Neutrophil (primary cell): ENCODE measurements around the gene APEX1.
"Not testable (repeated sequence)": the region's sequence is repeated elsewhere in the genome, so short reads cannot be mapped to it uniquely, and the experiment has no call there.

ENCODE experiments used
- H3K27ac ChIP-seq: fragments of 200-600 bp; sonication (generic); 2 replicates; pipeline ENCODE4 v1.5.1; 2016; ENCODE audit warnings: mild to moderate bottlenecking, moderate library complexity
- H3K27me3 ChIP-seq: fragments of 200-600 bp; sonication (generic); 2 replicates; pipeline ENCODE4 v1.6.0; 2016; ENCODE audit warnings: mild to moderate bottlenecking
- H3K36me3 ChIP-seq: fragments of 200-600 bp; sonication (generic); 2 replicates; pipeline ENCODE4 v1.5.1; 2017
- H3K4me1 ChIP-seq, 2 experiments: fragments of 200-600 bp in 1 of 2; sonication (generic) in 1 of 2; 1 replicate in 1 of 2; 2 replicates in 1 of 2; pipeline versions ENCODE4 v1.5.1 to v1.6.1; 2013 to 2016; ENCODE audit warnings: low read depth in 1 of 2, low read length in 1 of 2, mild to moderate bottlenecking in 1 of 2, moderate library complexity in 1 of 2; ENCODE audit not compliant: control insufficient read depth in 1 of 2, insufficient read depth in 1 of 2
- H3K4me3 ChIP-seq, 2 experiments: fragments of 200-600 bp in 1 of 2; sonication (generic) in 1 of 2; 1 replicate in 1 of 2; 2 replicates in 1 of 2; pipeline ENCODE4 v1.5.1; 2013 to 2016; ENCODE audit warnings: low read depth in 1 of 2, low read length in 1 of 2, mild to moderate bottlenecking in 1 of 2, moderate library complexity in 1 of 2
- H3K9me3 ChIP-seq: fragments of 200-600 bp; sonication (generic); 2 replicates; pipeline ENCODE4 v1.5.1; 2016
- TF ChIP-seq, protein P1 (sequence below): fragments of 200-600 bp; sonication (generic); IDR thresholded peaks from 2 replicates; pipeline ENCODE4 v1.5.1; 2016; ENCODE audit warnings: antibody characterized with exemption

APEX1 gene

GRCh38 chr14:20438664-20439063 is 16.4 kb upstream of the APEX1 start:
- TF ChIP-seq, protein P1, sequence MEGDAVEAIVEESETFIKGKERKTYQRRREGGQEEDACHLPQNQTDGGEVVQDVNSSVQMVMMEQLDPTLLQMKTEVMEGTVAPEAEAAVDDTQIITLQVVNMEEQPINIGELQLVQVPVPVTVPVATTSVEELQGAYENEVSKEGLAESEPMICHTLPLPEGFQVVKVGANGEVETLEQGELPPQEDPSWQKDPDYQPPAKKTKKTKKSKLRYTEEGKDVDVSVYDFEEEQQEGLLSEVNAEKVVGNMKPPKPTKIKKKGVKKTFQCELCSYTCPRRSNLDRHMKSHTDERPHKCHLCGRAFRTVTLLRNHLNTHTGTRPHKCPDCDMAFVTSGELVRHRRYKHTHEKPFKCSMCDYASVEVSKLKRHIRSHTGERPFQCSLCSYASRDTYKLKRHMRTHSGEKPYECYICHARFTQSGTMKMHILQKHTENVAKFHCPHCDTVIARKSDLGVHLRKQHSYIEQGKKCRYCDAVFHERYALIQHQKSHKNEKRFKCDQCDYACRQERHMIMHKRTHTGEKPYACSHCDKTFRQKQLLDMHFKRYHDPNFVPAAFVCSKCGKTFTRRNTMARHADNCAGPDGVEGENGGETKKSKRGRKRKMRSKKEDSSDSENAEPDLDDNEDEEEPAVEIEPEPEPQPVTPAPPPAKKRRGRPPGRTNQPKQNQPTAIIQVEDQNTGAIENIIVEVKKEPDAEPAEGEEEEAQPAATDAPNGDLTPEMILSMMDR: no peak
- peaks cover 13 to 17% of the 10 kb centered on the region in 2 experiments for H3K4me1 ChIP-seq
- no peaks in the 10 kb centered on the region for H3K27me3 ChIP-seq
- H3K9me3 ChIP-seq: no peaks in the 10 kb centered on the region
- H3K4me3 ChIP-seq: no peak overlapping the region
- no peaks in the 10 kb centered on the region for H3K36me3 ChIP-seq
- no peak overlapping the region for H3K27ac ChIP-seq

DNA sequence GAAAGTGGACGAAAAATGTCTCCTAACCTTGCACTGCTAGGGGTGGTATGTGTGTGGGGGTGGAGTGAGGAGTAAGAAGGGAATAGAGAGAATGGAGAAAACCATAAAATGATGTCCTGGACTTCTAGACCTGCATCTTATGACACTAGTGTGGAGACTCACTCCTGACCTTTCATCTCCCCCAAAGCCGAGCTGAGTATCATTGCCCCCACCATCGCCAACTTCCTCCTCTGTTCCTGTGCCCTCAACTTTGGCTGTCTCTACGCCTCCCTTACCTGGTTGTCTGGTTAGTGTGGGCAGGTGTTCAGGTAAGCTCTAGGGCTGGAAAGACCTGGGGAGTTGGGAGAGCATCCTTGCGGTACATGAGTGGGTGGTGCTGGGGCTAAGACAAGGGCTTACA is 14.6 kb upstream of the APEX1 start:
- H3K4me3 ChIP-seq: no peak overlapping the region

GRCh38 chr14:20440882-20441281 is 14.1 kb upstream of the APEX1 start:
- Histone ChIP-seq H3K36me3 (peaks cover 6% of the 10 kb centered on the region), H3K4me1 (peaks cover 13 to 17% of the 10 kb centered on the region in 2 experiments), H3K27ac (peak overlapping the region; percentile 6), H3K27me3 (no peaks in the 10 kb centered on the region), H3K4me3 (no peak overlapping the region), H3K9me3 (no peaks in the 10 kb centered on the region)
- TF ChIP-seq, protein P1: no peak

More for the DNA sequence above, 14.6 kb upstream of the APEX1 start:
- H3K27me3 ChIP-seq: no peaks in the 10 kb centered on the region
- H3K27ac ChIP-seq: peak overlapping the region; percentile 6
- H3K4me1 ChIP-seq: peaks cover 13 to 17% of the 10 kb centered on the region in 2 experiments
- peaks cover 2% of the 10 kb centered on the region for H3K36me3 ChIP-seq
- TF ChIP-seq, protein P1: no peak
- H3K9me3 ChIP-seq: no peaks in the 10 kb centered on the region

GRCh38 chr14:20441461-20441860 is 13.6 kb upstream of the APEX1 start:
- Histone ChIP-seq H3K27me3 (no peaks in the 10 kb centered on the region), H3K9me3 (no peaks in the 10 kb centered on the region), H3K4me1 (peaks cover 13 to 17% of the 10 kb centered on the region in 2 experiments), H3K36me3 (peaks cover 12% of the 10 kb centered on the region), H3K4me3 (no peak overlapping the region), H3K27ac (peak overlapping the region; percentile 19)
- TF ChIP-seq, protein P1: no peak

GRCh38 chr14:20443650-20444049 is 11.4 kb upstream of the APEX1 start:
- H3K9me3 ChIP-seq, H3K27me3 ChIP-seq, H3K27ac ChIP-seq, H3K4me3 ChIP-seq: not testable (repeated sequence)
- Histone ChIP-seq H3K36me3 (peaks cover 34% of the 10 kb centered on the region), H3K4me1 (peaks cover 13 to 17% of the 10 kb centered on the region in 2 experiments)

DNA sequence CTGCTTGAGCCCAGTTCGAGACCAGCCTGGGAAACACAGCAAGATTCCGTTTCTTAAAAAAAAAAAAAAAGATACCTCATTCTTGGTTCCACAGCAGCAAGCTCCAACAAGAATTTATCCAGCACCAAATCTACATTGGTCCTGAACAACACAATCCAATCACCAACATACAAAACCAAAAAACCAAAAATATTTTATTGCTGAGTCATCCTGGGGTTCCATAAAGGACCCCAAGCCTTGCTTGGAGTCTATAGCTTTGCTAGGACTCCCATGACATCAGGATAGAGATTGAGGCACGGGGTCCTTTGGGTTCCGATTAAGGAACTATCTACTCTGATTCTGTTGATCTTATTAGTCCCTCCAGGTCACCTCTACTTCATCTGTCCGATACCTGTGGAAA is 8.1 kb upstream of the APEX1 start:
- Histone ChIP-seq H3K4me1 (peaks cover 0 to 1% of the 10 kb centered on the region in 2 experiments), H3K9me3 (no peaks in the 10 kb centered on the region), H3K27me3 (no peaks in the 10 kb centered on the region), H3K4me3 (no peak overlapping the region), H3K36me3 (peaks cover 60% of the 10 kb centered on the region), H3K27ac (no peak overlapping the region)
- TF ChIP-seq, protein P1: no peak

DNA sequence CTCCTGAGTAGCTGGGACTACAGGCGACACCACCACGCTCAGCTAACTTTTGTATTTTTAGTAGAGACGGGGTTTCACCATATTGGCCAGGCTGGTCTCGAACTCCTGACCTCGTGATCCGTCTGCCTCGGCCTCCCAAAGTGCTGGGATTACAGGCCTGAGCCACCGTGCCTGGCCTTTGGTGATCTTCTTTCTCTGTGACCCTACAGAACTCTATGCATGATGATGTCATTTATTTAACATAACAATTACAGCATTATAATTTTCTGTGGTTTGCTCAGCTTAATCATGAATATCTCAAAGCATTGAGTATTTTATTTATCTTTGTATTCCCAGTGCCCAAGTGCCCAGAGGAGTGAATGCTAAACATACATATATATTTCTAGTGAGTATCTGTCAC is 2.2 kb upstream of the APEX1 start:
- Histone ChIP-seq H3K4me1 (peaks cover 37 to 40% of the 10 kb centered on the region in 2 experiments), H3K36me3 (peaks cover 46% of the 10 kb centered on the region)
- not testable (repeated sequence) for H3K4me3 ChIP-seq, H3K27ac ChIP-seq, H3K27me3 ChIP-seq, H3K9me3 ChIP-seq
